GM12891 (cell line): Measurements from ENCODE around the gene TRIM22.

Experiments used
- POLR2A ChIP-seq: IDR thresholded peaks from 2 replicates; pipeline ENCODE4 v1.6.1; 2011; ENCODE audit warnings: low read depth, low read length, control low read depth
- POLR2AphosphoS5 ChIP-seq: IDR thresholded peaks from 2 replicates; pipeline ENCODE4 v1.6.1; 2011; ENCODE audit warnings: low read depth, low read length, control low read depth
- SPI1 ChIP-seq: IDR thresholded peaks from 2 replicates; pipeline ENCODE4 v1.6.1; 2011; ENCODE audit warnings: low read depth, low read length, control low read depth
- TAF1 ChIP-seq: IDR thresholded peaks from 2 replicates; pipeline ENCODE4 v1.6.1; 2011; ENCODE audit warnings: low read depth, low read length, control low read depth

- peak; percentile 19; the same call in 1 of the 2 replicates for TF ChIP-seq POLR2A
- TF ChIP-seq TAF1: no peak
- TF ChIP-seq POLR2AphosphoS5: no peak; the same call in 1 of the 2 replicates
- no peak for TF ChIP-seq SPI1
These were observed 8.7 kb downstream of the TRIM22 start for GRCh38 chr11:5698281-5698680.
